Measurements from ENCODE around the gene PCLO.

PCLO gene

DNA sequence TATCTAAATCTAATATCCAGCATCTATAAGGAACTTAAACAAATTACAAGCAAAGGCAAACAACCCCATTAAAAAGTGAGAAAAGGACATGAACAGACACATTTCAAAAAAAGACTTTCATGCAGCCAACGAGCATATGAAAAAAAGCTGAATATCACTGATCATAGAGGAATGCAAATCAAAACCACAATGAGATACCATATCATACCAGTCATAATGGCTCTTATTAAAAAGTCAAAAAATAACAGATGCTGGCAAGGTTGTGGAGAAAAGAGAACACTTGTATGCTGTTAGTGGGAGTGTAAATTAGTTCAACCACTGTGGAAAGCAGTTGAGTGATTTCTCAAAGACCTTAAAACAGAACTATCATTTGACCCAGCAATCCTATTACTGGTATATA lies 384.7 kb downstream of the PCLO start:
- H3K4me3 ChIP-seq (ENCODE audit: control insufficient read depth, low read depth, low read length) = no peak overlapping the region
- DNase-seq (ENCODE audit: low read depth) = no peak
- TF ChIP-seq CTCF (IDR thresholded peaks at IDR 0.05; ENCODE audit: control insufficient read depth, insufficient read depth, low read depth, low read length, missing control alignments) = no peak

GRCh38 chr7:82762880-82763279 lies 399.8 kb downstream of the PCLO start:
- TF ChIP-seq CTCF (IDR thresholded peaks at IDR 0.05; ENCODE audit: control insufficient read depth, insufficient read depth, low read depth, low read length, missing control alignments) = no peak

DNA sequence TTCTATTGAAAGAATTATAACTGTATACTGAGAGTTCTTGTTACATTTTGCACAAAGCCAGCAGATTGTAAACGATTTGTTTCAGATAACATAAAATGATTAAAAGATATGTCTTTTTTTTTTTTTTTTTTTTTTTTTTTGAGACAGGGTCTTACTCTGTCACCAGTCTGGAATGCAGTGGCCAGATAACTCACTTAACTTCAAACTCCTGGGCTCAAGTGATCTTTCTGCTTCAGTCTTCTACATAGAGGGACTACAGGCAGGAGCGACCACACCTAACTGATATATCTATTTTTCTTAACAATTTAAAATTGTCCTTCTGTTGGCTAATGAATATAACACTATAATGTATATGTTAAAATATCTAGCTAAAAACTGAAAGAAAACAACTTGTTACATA lies 401.9 kb downstream of the PCLO start:
- TF ChIP-seq CTCF (IDR thresholded peaks at IDR 0.05; ENCODE audit: control insufficient read depth, insufficient read depth, low read depth, low read length, missing control alignments) = no peak
- no peak for DNase-seq (ENCODE audit: low read depth)
- H3K4me3 ChIP-seq (ENCODE audit: control insufficient read depth, low read depth, low read length) = no peak overlapping the region

More at GRCh38 chr7:82762880-82763279, 399.8 kb downstream of the PCLO start:
- no peak overlapping the region for H3K4me3 ChIP-seq (ENCODE audit: control insufficient read depth, low read depth, low read length)
- DNase-seq (ENCODE audit: low read depth) = no peak

GRCh38 chr7:82760074-82760473 lies 402.6 kb downstream of the PCLO start:
- TF ChIP-seq CTCF (IDR thresholded peaks at IDR 0.05; ENCODE audit: control insufficient read depth, insufficient read depth, low read depth, low read length, missing control alignments) = no peak
- H3K4me3 ChIP-seq (ENCODE audit: control insufficient read depth, low read depth, low read length) = no peak overlapping the region
- DNase-seq (ENCODE audit: low read depth) = no peak

GRCh38 chr7:82755705-82756551 lies 406.8 kb downstream of the PCLO start:
- DNase-seq (ENCODE audit: low read depth) = peak; percentile 20
- no peak for TF ChIP-seq CTCF (IDR thresholded peaks at IDR 0.05; ENCODE audit: control insufficient read depth, insufficient read depth, low read depth, low read length, missing control alignments)
- no peak overlapping the region for H3K4me3 ChIP-seq (ENCODE audit: control insufficient read depth, low read depth, low read length)

DNA sequence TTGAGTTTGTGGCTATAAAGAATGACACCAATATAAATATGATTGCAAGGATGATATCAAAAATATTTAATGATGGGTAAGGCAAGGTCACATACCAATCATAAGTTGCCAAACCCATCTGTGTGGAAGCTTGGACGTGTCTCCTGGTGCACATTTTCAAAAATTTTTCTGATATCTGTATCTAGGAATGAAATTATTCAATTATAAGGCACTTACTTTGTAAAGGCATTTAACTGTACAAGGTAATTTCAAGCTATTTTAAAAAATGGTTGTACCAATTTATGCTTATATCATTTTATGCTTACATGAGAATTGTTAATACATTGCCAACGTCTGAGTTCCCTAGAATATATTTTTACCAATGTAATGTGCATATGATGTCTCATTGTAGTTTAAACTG lies 412.7 kb downstream of the PCLO start:
- DNase-seq (ENCODE audit: low read depth) = no peak
- H3K4me3 ChIP-seq (ENCODE audit: control insufficient read depth, low read depth, low read length) = no peak overlapping the region
- TF ChIP-seq CTCF (IDR thresholded peaks at IDR 0.05; ENCODE audit: control insufficient read depth, insufficient read depth, low read depth, low read length, missing control alignments) = no peak

Data from AG09309 (cell line).